WTC11 (cell line): ENCODE data around the gene DNAJB2. TPM values are rescaled to one million over a fixed set of nuclear protein-coding genes. Genes with fewer than 3 reads are reported as not detected.
A peak's percentile ranks its signal among the peaks of the same experiment; 100 is the strongest.

Experiments used
- CREB1 ChIP-seq: sonication (generic); formaldehyde crosslinking; IDR thresholded peaks from 2 replicates; pipeline ENCODE4 v1.8.0; 2023; ENCODE audit warnings: mild to moderate bottlenecking, missing genetic modification reagents
- FOXJ3 ChIP-seq: sonication (generic); formaldehyde crosslinking; IDR thresholded peaks from 2 replicates; pipeline ENCODE4 v1.9.0; 2021; ENCODE audit warnings: missing genetic modification reagents, mild to moderate bottlenecking, borderline replicate concordance
- GABPB1 ChIP-seq: sonication (generic); formaldehyde crosslinking; IDR thresholded peaks from 2 replicates; pipeline ENCODE4 v1.8.1; 2023; ENCODE audit warnings: mild to moderate bottlenecking, missing genetic modification reagents
- KAT7 ChIP-seq: sonication (generic); formaldehyde crosslinking; IDR thresholded peaks from 2 replicates; pipeline ENCODE4 v1.8.1; 2023; ENCODE audit warnings: missing genetic modification reagents, mild to moderate bottlenecking, borderline replicate concordance
- NR1H2 ChIP-seq: sonication (generic); formaldehyde crosslinking; IDR thresholded peaks from 2 replicates; pipeline ENCODE4 v1.9.0; 2021; ENCODE audit warnings: mild to moderate bottlenecking, moderate library complexity, missing genetic modification reagents
- NR3C1 ChIP-seq: sonication (generic); formaldehyde crosslinking; conservative IDR thresholded peaks from 2 replicates; pipeline ENCODE4 v1.8.1; 2023; ENCODE audit warnings: low read depth, mild to moderate bottlenecking, missing genetic modification reagents
- OVOL2 ChIP-seq: fragments of 250-450 bp; sonication (Bioruptor Pico); IDR thresholded peaks from 2 replicates; pipeline ENCODE4 v1.9.0; 2021; ENCODE audit warnings: mild to moderate bottlenecking, borderline replicate concordance
- SP1 ChIP-seq: sonication (generic); formaldehyde crosslinking; conservative IDR thresholded peaks from 2 replicates; pipeline ENCODE4 v1.8.1; 2022; ENCODE audit warnings: missing genetic modification reagents
- TEAD4 ChIP-seq: sonication (generic); formaldehyde crosslinking; IDR thresholded peaks from 2 replicates; pipeline ENCODE4 v1.8.0; 2022; ENCODE audit warnings: mild to moderate bottlenecking, missing genetic modification reagents
- ZBTB21 ChIP-seq: sonication (generic); formaldehyde crosslinking; IDR thresholded peaks from 2 replicates; pipeline ENCODE4 v1.8.1; 2023; ENCODE audit warnings: mild to moderate bottlenecking, missing genetic modification reagents, borderline replicate concordance
- ZNF232 ChIP-seq: sonication (generic); formaldehyde crosslinking; IDR thresholded peaks from 2 replicates; pipeline ENCODE4 v1.8.0; 2022; ENCODE audit warnings: mild to moderate bottlenecking, missing genetic modification reagents
- ZNF317 ChIP-seq: sonication (generic); formaldehyde crosslinking; IDR thresholded peaks from 2 replicates; pipeline ENCODE4 v1.8.1; 2023; ENCODE audit warnings: low read depth, mild to moderate bottlenecking, moderate library complexity, missing genetic modification reagents, borderline replicate concordance
- ZNF396 ChIP-seq: fragments of 250-450 bp; sonication (Bioruptor Pico); IDR thresholded peaks from 2 replicates; pipeline ENCODE4 v1.8.0; 2021; ENCODE audit warnings: mild to moderate bottlenecking, moderate library complexity, borderline replicate concordance
- ZNF416 ChIP-seq: fragments of 250-450 bp; sonication (Bioruptor Pico); IDR thresholded peaks from 2 replicates; pipeline ENCODE4 v1.9.0; 2021; ENCODE audit warnings: mild to moderate bottlenecking, inconsistent platforms
- ZNF671 ChIP-seq: fragments of 250-450 bp; sonication (Bioruptor Pico); IDR thresholded peaks from 2 replicates; pipeline ENCODE4 v1.8.0; 2021; ENCODE audit warnings: mild to moderate bottlenecking
- total RNA-seq: library from RNA; stranded (reverse); gene quantifications from 3 replicates; pipeline ENCODE4 v1.2.3, GENCODE V29; 2021
- TF ChIP-seq, protein P1 (sequence below): fragments of 250-450 bp; sonication (Bioruptor Pico); IDR thresholded peaks from 2 replicates; pipeline ENCODE4 v1.9.0; 2021; ENCODE audit warnings: mild to moderate bottlenecking
- TF ChIP-seq, protein P2 (sequence below): sonication (generic); formaldehyde crosslinking; IDR thresholded peaks from 2 replicates; pipeline ENCODE4 v1.8.1; 2023; ENCODE audit warnings: mild to moderate bottlenecking, missing genetic modification reagents
- TF ChIP-seq, protein P3 (sequence below): fragments of 250-450 bp; sonication (Bioruptor Pico); IDR thresholded peaks from 2 replicates; pipeline ENCODE4 v1.9.0; 2021; ENCODE audit warnings: moderate library complexity, mild to moderate bottlenecking, inconsistent platforms, borderline replicate concordance
- TF ChIP-seq, protein P4 (sequence below): sonication (generic); formaldehyde crosslinking; IDR thresholded peaks from 2 replicates; pipeline ENCODE4 v1.8.1; 2022; ENCODE audit warnings: mild to moderate bottlenecking, moderate library complexity, missing genetic modification reagents
- TF ChIP-seq, protein P5 (sequence below): sonication (generic); formaldehyde crosslinking; IDR thresholded peaks from 2 replicates; pipeline ENCODE4 v1.8.0; 2022; ENCODE audit warnings: missing genetic modification reagents
- TF ChIP-seq, protein P6 (sequence below): sonication (generic); formaldehyde crosslinking; conservative IDR thresholded peaks from 2 replicates; pipeline ENCODE4 v1.8.1; 2022; ENCODE audit warnings: mild to moderate bottlenecking, missing genetic modification reagents
- TF ChIP-seq, protein P7 (sequence below): fragments of 200-600 bp; IDR thresholded peaks from 2 replicates; pipeline ENCODE4 v1.8.0; 2022; ENCODE audit warnings: antibody characterized with exemption
- TF ChIP-seq, protein P8 (sequence below): sonication (generic); formaldehyde crosslinking; IDR thresholded peaks from 2 replicates; pipeline ENCODE4 v1.8.0; 2023; ENCODE audit warnings: missing genetic modification reagents
- TF ChIP-seq, protein P9 (sequence below): sonication (generic); formaldehyde crosslinking; IDR thresholded peaks from 2 replicates; pipeline ENCODE4 v1.8.1; 2022; ENCODE audit warnings: mild to moderate bottlenecking, missing genetic modification reagents, moderate library complexity, borderline replicate concordance
- TF ChIP-seq, protein P10 (sequence below): fragments of 250-450 bp; sonication (Bioruptor Pico); IDR thresholded peaks from 2 replicates; pipeline ENCODE4 v1.8.0; 2021; ENCODE audit warnings: mild to moderate bottlenecking

Gene DNAJB2
- total RNA-seq, 1 experiment from 2014 or later = 36.1 TPM

DNA sequence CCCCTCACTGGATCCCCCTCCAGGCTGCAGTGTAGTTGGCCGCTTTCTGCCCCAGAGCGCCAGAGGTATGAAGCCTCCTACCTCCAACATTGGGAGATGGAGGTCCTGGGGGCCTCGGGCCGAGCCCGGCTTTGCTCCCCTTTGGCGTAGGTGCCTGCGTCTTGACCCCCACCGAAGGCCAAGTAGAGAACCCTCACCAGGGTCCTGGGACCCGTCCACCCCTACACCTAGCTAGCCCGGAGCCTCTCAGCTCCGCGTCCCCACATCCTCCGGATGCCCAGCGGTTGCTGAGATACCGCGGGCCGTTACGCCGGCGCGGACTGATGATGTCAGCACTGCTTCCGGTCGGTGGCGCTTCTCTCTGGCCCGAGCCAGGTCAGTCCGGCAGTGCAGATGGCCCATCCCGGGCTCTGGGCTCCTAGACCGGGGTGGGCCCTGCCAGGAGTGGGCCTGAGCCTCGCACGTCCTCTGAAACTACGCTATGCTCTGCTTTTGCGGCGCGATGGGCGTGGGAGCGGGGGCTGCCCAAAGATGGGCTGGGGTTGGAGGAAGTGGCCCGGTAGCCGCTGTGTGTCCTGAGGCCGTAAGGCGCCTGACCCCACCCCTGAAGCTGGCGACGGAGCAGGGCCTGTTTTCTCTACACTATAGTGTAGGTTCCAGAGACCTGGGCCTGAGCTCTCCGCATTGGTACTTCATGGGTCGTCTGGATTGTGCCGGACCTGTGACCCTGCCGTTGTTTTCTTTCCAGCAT is 33.8 kb upstream of the DNAJB2 start, which contains the start of the genes GLB1L and STK16 (continued):
- TF ChIP-seq GABPB1 (CRISPR knock-in tag) = peak; percentile 92
- TF ChIP-seq ZBTB21 (CRISPR knock-in tag) = peak; percentile 79; the same call in 1 of the 2 replicates
- TF ChIP-seq NR3C1 (CRISPR knock-in tag) = no peak
- TF ChIP-seq, protein P1, sequence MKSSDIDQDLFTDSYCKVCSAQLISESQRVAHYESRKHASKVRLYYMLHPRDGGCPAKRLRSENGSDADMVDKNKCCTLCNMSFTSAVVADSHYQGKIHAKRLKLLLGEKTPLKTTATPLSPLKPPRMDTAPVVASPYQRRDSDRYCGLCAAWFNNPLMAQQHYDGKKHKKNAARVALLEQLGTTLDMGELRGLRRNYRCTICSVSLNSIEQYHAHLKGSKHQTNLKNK (CRISPR knock-in tag) = no peak
- TF ChIP-seq, protein P2, sequence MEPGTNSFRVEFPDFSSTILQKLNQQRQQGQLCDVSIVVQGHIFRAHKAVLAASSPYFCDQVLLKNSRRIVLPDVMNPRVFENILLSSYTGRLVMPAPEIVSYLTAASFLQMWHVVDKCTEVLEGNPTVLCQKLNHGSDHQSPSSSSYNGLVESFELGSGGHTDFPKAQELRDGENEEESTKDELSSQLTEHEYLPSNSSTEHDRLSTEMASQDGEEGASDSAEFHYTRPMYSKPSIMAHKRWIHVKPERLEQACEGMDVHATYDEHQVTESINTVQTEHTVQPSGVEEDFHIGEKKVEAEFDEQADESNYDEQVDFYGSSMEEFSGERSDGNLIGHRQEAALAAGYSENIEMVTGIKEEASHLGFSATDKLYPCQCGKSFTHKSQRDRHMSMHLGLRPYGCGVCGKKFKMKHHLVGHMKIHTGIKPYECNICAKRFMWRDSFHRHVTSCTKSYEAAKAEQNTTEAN = 0 out of 2 replicates have a peak, but pooled peaks have one; percentile 45
- TF ChIP-seq ZNF416 (CRISPR knock-in tag) = no peak
- TF ChIP-seq CREB1 (CRISPR knock-in tag) = no peak; the same call in 1 of the 2 replicates
- no peak for TF ChIP-seq TEAD4
- no peak for TF ChIP-seq ZNF671 (CRISPR knock-in tag)
- TF ChIP-seq, protein P3, sequence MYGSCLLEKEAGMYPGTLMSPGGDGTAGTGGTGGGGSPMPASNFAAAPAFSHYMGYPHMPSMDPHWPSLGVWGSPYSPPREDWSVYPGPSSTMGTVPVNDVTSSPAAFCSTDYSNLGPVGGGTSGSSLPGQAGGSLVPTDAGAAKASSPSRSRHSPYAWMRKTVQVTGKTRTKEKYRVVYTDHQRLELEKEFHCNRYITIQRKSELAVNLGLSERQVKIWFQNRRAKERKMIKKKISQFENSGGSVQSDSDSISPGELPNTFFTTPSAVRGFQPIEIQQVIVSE (CRISPR knock-in tag) = no peak
- TF ChIP-seq, protein P4, sequence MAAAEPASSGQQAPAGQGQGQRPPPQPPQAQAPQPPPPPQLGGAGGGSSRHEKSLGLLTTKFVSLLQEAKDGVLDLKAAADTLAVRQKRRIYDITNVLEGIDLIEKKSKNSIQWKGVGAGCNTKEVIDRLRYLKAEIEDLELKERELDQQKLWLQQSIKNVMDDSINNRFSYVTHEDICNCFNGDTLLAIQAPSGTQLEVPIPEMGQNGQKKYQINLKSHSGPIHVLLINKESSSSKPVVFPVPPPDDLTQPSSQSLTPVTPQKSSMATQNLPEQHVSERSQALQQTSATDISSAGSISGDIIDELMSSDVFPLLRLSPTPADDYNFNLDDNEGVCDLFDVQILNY (CRISPR knock-in tag) = no peak
- no peak for TF ChIP-seq KAT7 (CRISPR knock-in tag)
- TF ChIP-seq, protein P5, sequence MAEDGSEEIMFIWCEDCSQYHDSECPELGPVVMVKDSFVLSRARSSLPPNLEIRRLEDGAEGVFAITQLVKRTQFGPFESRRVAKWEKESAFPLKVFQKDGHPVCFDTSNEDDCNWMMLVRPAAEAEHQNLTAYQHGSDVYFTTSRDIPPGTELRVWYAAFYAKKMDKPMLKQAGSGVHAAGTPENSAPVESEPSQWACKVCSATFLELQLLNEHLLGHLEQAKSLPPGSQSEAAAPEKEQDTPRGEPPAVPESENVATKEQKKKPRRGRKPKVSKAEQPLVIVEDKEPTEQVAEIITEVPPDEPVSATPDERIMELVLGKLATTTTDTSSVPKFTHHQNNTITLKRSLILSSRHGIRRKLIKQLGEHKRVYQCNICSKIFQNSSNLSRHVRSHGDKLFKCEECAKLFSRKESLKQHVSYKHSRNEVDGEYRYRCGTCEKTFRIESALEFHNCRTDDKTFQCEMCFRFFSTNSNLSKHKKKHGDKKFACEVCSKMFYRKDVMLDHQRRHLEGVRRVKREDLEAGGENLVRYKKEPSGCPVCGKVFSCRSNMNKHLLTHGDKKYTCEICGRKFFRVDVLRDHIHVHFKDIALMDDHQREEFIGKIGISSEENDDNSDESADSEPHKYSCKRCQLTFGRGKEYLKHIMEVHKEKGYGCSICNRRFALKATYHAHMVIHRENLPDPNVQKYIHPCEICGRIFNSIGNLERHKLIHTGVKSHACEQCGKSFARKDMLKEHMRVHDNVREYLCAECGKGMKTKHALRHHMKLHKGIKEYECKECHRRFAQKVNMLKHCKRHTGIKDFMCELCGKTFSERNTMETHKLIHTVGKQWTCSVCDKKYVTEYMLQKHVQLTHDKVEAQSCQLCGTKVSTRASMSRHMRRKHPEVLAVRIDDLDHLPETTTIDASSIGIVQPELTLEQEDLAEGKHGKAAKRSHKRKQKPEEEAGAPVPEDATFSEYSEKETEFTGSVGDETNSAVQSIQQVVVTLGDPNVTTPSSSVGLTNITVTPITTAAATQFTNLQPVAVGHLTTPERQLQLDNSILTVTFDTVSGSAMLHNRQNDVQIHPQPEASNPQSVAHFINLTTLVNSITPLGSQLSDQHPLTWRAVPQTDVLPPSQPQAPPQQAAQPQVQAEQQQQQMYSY = no peak
- TF ChIP-seq, protein P6, sequence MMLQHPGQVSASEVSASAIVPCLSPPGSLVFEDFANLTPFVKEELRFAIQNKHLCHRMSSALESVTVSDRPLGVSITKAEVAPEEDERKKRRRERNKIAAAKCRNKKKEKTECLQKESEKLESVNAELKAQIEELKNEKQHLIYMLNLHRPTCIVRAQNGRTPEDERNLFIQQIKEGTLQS (CRISPR knock-in tag) = no peak
- no peak for TF ChIP-seq ZNF396
- TF ChIP-seq, protein P7, sequence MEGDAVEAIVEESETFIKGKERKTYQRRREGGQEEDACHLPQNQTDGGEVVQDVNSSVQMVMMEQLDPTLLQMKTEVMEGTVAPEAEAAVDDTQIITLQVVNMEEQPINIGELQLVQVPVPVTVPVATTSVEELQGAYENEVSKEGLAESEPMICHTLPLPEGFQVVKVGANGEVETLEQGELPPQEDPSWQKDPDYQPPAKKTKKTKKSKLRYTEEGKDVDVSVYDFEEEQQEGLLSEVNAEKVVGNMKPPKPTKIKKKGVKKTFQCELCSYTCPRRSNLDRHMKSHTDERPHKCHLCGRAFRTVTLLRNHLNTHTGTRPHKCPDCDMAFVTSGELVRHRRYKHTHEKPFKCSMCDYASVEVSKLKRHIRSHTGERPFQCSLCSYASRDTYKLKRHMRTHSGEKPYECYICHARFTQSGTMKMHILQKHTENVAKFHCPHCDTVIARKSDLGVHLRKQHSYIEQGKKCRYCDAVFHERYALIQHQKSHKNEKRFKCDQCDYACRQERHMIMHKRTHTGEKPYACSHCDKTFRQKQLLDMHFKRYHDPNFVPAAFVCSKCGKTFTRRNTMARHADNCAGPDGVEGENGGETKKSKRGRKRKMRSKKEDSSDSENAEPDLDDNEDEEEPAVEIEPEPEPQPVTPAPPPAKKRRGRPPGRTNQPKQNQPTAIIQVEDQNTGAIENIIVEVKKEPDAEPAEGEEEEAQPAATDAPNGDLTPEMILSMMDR = no peak
- TF ChIP-seq NR1H2 (CRISPR knock-in tag) = no peak
- TF ChIP-seq, protein P8, sequence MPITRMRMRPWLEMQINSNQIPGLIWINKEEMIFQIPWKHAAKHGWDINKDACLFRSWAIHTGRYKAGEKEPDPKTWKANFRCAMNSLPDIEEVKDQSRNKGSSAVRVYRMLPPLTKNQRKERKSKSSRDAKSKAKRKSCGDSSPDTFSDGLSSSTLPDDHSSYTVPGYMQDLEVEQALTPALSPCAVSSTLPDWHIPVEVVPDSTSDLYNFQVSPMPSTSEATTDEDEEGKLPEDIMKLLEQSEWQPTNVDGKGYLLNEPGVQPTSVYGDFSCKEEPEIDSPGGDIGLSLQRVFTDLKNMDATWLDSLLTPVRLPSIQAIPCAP (CRISPR knock-in tag) = no peak
- no peak for TF ChIP-seq ZNF232 (CRISPR knock-in tag)
- peak; percentile 72; the same call in 1 of the 2 replicates for TF ChIP-seq SP1 (CRISPR knock-in tag)
- TF ChIP-seq FOXJ3 (CRISPR knock-in tag) = no peak
- 0 out of 2 replicates have a peak, but pooled peaks have one; percentile 28 for TF ChIP-seq ZNF317
- TF ChIP-seq, protein P9, sequence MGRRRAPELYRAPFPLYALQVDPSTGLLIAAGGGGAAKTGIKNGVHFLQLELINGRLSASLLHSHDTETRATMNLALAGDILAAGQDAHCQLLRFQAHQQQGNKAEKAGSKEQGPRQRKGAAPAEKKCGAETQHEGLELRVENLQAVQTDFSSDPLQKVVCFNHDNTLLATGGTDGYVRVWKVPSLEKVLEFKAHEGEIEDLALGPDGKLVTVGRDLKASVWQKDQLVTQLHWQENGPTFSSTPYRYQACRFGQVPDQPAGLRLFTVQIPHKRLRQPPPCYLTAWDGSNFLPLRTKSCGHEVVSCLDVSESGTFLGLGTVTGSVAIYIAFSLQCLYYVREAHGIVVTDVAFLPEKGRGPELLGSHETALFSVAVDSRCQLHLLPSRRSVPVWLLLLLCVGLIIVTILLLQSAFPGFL (CRISPR knock-in tag) = no peak
- TF ChIP-seq, protein P10, sequence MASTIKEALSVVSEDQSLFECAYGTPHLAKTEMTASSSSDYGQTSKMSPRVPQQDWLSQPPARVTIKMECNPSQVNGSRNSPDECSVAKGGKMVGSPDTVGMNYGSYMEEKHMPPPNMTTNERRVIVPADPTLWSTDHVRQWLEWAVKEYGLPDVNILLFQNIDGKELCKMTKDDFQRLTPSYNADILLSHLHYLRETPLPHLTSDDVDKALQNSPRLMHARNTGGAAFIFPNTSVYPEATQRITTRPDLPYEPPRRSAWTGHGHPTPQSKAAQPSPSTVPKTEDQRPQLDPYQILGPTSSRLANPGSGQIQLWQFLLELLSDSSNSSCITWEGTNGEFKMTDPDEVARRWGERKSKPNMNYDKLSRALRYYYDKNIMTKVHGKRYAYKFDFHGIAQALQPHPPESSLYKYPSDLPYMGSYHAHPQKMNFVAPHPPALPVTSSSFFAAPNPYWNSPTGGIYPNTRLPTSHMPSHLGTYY (CRISPR knock-in tag) = no peak
- TF ChIP-seq OVOL2 (CRISPR knock-in tag) = no peak
